ENCODE data around the gene MTSS2.
A peak's percentile ranks its signal among the peaks of the same experiment; 100 is the strongest.

Gene MTSS2

DNA sequence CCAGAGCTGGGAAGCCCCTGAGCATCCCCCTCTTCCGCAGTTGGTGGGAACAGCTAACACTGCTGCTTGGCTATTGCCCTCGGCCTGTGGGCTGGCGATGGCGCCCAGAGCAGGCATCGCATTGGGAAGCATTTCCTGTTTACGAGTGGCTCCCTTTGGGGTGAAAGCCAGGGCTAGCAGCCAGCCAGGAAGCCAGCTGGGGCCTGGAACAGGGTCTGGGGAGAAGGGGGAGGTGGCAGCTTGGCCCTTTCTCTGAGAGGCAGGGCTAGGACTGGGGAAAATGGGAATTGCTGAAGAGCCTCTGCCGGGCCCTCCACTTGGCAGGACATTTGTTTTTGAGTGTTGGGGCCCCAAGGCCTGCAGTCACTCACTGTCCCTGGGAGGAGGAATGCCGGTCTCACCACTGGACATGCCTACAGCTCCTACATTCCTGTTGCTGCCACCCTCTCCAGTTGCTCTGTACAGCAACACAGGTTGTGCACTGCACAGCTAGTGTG, 2.4 kb upstream of the MTSS2 start:
- Mint-ChIP-seq H3K27ac (no peak overlapping the region), H3K27me3 (ENCODE audit: low read depth) (peaks cover 24% of the 10 kb centered on the region), H3K36me3 (ENCODE audit: low read depth) (no peaks in the 10 kb centered on the region), H3K4me3 (no peak overlapping the region), H3K4me1 (ENCODE audit: low read depth) (peaks cover 4% of the 10 kb centered on the region), H3K9me3 (no peaks in the 10 kb centered on the region)

DNA sequence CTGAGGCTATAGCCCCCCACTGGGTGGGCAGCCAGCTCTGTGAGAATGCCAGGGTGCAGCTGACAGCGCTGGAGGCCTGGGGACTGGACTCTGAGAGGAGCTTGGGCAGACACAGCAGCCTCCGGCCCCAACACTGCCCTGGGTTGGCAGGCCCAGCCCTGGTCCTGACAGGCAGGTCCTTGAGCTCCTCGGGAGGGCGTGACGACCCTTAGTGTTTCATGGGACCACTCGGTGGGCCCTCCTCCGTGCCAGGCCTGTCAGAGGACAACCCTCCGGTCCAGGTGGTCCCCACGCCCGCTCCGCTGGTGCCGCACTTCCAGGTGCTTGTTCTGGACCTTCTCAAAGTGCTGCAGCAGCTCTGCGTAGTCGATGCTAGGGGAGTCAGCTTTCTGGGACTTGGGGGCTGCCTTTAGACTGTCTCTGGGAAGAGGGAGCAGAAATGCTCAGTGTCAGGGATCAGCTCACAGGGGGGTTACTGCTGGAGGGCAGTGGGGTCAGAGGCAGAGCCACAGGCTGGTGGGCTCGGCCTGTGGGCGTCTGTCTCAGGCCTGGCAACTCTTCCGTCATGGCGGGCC, 1.9 kb upstream of the MTSS2 start:
- H3K27ac Mint-ChIP-seq: no peak overlapping the region
- H3K4me1 Mint-ChIP-seq (ENCODE audit: low read depth): peaks cover 4% of the 10 kb centered on the region
- H3K9me3 Mint-ChIP-seq: no peaks in the 10 kb centered on the region
- no peaks in the 10 kb centered on the region for H3K36me3 Mint-ChIP-seq (ENCODE audit: low read depth)
- H3K4me3 Mint-ChIP-seq: no peak overlapping the region
- peaks cover 24% of the 10 kb centered on the region for H3K27me3 Mint-ChIP-seq (ENCODE audit: low read depth)

GRCh38 chr16:70687102-70687511, 1.3 kb upstream of the MTSS2 start:
- H3K4me3 Mint-ChIP-seq: peak overlapping the region; percentile 26
- peaks cover 4% of the 10 kb centered on the region for H3K4me1 Mint-ChIP-seq (ENCODE audit: low read depth)
- H3K27ac Mint-ChIP-seq: no peak overlapping the region
- H3K9me3 Mint-ChIP-seq: no peaks in the 10 kb centered on the region
- H3K27me3 Mint-ChIP-seq (ENCODE audit: low read depth): peaks cover 24% of the 10 kb centered on the region
- no peaks in the 10 kb centered on the region for H3K36me3 Mint-ChIP-seq (ENCODE audit: low read depth)

DNA sequence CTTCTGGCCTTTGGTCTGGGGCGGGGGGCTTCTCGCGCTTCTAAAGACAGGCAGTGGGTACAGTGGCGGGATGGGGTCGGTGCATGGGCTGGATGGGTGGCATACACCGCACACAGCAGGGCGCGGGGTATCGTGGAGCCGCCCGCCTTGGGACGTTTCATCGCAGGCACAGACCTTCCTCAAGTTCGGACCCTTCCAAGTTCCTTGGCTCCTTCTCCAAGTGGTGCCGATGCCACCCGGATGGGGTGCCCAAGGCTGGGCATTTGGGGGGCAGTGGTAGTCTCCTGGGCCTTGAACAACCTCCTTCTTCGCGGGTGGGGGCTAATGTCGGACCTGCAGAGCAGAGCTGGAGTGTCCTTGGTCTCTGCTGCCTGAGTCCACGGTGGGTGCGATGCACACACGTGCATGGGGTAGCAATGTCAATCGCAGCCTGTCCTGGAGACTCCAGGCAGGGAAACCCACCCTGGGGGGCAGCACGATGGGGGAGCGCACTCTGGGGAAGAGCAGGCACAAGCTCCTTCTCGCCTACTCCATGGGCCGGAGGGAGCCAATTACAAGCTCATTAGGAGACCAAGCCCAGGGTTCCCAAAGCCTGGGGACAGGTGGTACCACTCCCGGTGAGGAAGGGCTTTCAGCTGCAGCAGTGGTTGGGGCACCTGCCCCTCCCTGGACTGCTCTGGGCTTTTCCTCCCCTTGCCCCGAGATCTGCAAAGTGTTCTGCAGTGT, 686 bp upstream of the MTSS2 start:
- no peak overlapping the region for H3K27ac Mint-ChIP-seq
- peaks cover 4% of the 10 kb centered on the region for H3K4me1 Mint-ChIP-seq (ENCODE audit: low read depth)
- H3K9me3 Mint-ChIP-seq: no peaks in the 10 kb centered on the region
- peaks cover 24% of the 10 kb centered on the region for H3K27me3 Mint-ChIP-seq (ENCODE audit: low read depth)
- no peaks in the 10 kb centered on the region for H3K36me3 Mint-ChIP-seq (ENCODE audit: low read depth)
- H3K4me3 Mint-ChIP-seq: no peak overlapping the region

DNA sequence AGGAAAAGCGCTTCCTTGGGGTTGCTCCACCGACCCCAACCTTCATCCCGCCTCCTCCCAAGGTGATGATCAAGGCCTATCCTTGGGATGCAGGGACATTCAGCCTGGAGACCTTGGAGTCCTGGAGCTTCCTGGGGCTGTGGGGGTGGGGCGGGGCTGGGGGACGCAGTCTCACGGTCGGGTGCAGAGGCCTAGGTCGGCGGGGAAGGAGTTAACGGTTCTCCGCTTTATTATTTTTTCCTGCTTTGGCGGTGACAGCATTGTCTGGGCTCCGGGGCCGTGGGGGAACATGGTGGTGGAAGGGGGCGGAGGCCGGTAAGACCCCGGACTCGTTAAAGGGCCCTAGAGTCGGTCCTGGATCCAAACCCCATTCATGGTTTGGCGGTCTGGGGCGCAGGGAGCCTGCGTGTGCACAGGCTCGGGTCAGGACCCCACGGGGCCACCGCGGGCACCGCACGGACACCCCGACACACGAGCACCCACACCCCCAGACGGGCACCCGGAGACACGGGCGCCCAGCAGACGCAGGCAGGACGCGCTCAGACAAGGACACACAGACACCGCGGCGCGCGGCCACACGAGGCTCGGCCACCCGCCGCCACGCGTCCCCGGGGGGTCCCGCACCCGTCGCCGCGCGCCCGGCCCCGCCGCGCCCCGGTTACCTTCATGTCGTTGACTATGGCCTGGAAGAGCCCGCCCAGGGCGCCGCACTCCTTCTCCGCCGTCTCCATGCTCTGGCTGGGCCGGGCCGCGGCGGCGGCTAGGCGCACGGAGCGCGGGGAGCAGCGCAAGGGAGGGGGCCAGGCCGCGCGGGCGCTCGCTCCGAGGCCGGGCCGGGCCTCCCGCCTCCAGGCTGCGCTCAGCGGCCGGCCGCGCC, 554 bp downstream of the MTSS2 start:
- Mint-ChIP-seq H3K4me1 (ENCODE audit: low read depth) (peaks cover 4% of the 10 kb centered on the region), H3K9me3 (no peaks in the 10 kb centered on the region), H3K27me3 (ENCODE audit: low read depth) (peaks cover 24% of the 10 kb centered on the region), H3K36me3 (ENCODE audit: low read depth) (no peaks in the 10 kb centered on the region), H3K27ac (no peak overlapping the region), H3K4me3 (no peak overlapping the region)

DNA sequence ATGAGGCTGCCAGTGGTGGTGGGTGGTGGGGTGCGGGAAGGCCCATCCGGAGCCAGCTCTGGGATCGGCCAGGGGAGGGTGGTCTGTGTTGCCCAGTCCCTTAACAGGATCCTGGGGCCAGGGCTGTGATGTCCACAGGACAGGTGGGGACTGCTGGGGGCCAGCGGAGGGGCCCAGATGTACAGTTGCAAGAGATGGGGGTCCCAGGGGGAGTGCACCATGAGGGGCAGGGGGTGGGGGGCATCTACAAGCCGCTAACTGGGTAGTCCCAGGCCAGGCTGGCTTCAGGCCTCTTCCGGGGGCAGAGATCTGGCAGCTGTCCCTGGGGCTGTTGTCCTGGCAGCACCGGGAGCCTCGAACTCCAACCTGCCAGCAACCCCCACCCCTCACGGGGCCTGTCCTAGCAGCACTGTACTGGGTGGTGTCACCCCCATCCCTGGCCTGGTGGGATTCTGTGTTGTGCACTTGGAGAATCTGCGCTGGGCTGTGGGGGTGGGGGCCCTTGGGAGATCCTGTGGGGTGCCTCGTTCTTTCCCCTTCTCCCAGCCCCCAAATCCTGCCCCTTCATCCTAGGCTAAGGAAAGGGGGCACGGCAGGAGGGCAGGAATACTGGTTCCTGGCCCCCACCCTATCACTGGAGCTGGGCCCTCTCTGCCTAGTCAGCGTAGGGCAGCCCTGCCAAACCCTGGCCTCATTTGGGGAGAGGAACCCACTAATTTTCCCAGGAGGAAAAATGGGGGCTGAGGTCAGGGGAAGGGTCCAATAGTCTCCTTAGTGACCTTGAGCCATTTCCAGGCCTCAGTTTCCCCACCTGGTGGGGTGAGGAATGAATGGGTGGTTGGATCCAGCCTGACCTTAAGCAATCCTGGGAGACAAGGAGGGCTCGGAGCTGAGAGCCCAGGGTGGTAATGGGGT, 1.4 kb downstream of the MTSS2 start:
- Mint-ChIP-seq H3K27ac (no peak overlapping the region), H3K27me3 (ENCODE audit: low read depth) (peaks cover 24% of the 10 kb centered on the region), H3K4me1 (ENCODE audit: low read depth) (peaks cover 2% of the 10 kb centered on the region), H3K36me3 (ENCODE audit: low read depth) (no peaks in the 10 kb centered on the region), H3K4me3 (no peak overlapping the region), H3K9me3 (no peaks in the 10 kb centered on the region)

- peaks cover 24% of the 10 kb centered on the region for H3K27me3 Mint-ChIP-seq (ENCODE audit: low read depth)
- no peak overlapping the region for H3K27ac Mint-ChIP-seq
- no peaks in the 10 kb centered on the region for H3K9me3 Mint-ChIP-seq
- peaks cover 4% of the 10 kb centered on the region for H3K4me1 Mint-ChIP-seq (ENCODE audit: low read depth)
- H3K36me3 Mint-ChIP-seq (ENCODE audit: low read depth): no peaks in the 10 kb centered on the region
- no peak overlapping the region for H3K4me3 Mint-ChIP-seq
Observed at GRCh38 chr16:70683146-70683944, 2.5 kb downstream of the MTSS2 start.

DNA sequence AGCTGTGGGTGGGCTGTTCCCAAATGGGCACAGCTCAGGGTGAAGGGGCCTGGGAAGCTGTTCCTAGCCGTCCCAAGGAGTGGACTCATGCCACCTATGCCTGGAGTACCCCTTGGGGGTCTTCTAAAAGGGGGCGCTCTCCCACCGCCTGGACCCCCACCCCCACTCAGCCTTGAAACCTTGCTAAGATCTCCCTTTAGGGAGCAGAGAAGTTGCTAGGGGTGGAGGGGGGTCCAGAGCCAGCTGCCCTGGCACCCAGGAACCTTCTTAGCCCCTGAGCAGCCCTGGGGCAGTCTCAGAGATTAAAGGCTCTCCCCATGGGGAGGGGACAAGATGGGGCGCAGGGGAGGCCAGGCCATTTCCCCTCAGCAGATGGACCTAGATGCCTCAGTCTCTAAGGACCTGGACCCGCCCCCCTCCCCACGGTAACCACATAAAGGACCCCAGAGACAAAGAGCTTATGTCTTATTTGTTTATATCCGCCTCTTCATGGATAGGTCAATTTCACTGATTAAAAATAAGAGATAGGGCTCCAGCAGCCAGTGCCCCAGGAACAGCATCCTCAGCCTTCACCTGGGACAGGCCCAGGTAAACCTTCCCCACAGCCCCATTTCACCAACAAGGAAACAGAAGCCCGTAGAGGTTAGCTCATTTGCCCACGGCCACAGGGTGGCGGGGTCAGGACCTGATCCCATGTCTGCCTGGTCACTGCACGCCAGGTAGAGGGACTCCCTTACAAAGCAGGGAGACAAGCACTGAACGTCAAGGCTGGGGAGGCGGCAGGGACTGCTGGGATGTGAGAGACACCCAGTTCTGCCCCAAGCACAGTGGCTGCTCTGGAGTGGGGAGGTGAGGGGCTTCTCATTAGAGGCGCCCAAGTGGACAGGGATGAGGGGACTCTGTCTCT, 3.4 kb downstream of the MTSS2 start:
- H3K27me3 Mint-ChIP-seq (ENCODE audit: low read depth): peaks cover 24% of the 10 kb centered on the region
- H3K4me3 Mint-ChIP-seq: no peak overlapping the region

GRCh38 chr16:70681382-70682238, 4.2 kb downstream of the MTSS2 start:
- no peaks in the 10 kb centered on the region for H3K36me3 Mint-ChIP-seq (ENCODE audit: low read depth)
- H3K4me1 Mint-ChIP-seq (ENCODE audit: low read depth): peaks cover 2% of the 10 kb centered on the region
- H3K27me3 Mint-ChIP-seq (ENCODE audit: low read depth): peaks cover 16% of the 10 kb centered on the region
- H3K9me3 Mint-ChIP-seq: no peaks in the 10 kb centered on the region
- H3K4me3 Mint-ChIP-seq: no peak overlapping the region
- H3K27ac Mint-ChIP-seq: no peak overlapping the region

More for the DNA sequence above, 3.4 kb downstream of the MTSS2 start:
- no peak overlapping the region for H3K27ac Mint-ChIP-seq
- H3K4me1 Mint-ChIP-seq (ENCODE audit: low read depth): peaks cover 4% of the 10 kb centered on the region
- no peaks in the 10 kb centered on the region for H3K36me3 Mint-ChIP-seq (ENCODE audit: low read depth)
- no peaks in the 10 kb centered on the region for H3K9me3 Mint-ChIP-seq

DNA sequence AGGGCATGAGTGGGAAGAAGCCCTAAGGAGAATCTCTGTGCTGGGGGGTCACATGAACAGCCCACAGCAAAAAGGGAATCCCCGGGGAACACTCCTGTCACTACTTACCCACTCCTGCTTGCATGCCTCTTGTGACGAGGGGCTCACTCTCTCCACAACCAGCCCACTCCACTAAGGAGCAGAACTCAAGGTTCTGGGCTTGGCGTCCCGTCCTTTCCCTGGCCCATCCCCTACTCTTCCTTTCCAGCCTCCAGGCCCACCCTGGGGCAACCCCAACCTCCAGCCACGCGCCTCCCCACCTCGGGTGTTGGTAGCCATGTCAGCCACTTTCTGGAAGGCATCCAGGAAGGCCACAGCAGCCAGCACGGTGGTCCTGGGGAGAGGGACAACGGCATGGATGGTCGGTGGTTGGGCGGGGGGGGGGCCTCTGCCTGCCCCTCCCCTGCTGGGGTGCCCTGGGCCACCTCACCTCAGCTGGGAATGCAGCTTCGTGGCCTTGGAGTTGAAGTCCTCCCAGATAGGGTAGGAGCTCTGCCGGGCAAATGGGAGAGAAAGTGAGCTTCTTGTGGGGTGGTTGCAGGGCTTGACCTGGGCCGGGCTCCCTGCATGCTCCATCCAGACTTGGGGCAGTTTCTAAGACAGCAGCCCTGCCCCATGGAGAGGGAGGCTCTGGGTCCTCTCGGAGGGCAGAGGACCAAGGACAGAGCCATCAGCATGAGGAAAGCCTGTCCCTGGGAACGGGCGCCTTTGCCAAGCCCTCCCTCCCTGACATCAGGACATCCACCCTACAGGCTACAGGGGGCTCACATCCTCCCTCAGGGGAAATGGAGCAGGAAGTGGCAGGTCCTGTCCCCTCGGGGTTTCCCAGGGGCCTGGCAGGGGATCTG, 5.1 kb downstream of the MTSS2 start:
- Mint-ChIP-seq H3K9me3 (no peaks in the 10 kb centered on the region), H3K4me3 (no peak overlapping the region), H3K36me3 (ENCODE audit: low read depth) (no peaks in the 10 kb centered on the region), H3K27ac (no peak overlapping the region), H3K4me1 (ENCODE audit: low read depth) (peaks cover 2% of the 10 kb centered on the region), H3K27me3 (ENCODE audit: low read depth) (peaks cover 12% of the 10 kb centered on the region)

Data from T-helper 1 cell treated with Interleukin-12 subunit alpha and Interleukin-12 subunit beta and Interleukin-4 antibody, amounts not matched to agents 30 μg/mL and 1 μg/mL, for 36 hours (primary cell).